Right atrium auricular region (tissue), 2 donors: ENCODE measurements around the gene LUZP2. TPM values are rescaled to one million over a fixed set of nuclear protein-coding genes. Genes with fewer than 3 reads are reported as not detected.

ENCODE experiments used
- DNase-seq: peaks from one replicate; pipeline ENCODE4 v3.0.0-alpha.2; 2019; ENCODE audit warnings: low spot score
- H3K27ac ChIP-seq, 2 donors: fragments of 200-600 bp; sonication (generic); 1 replicate in 1 of 2; 2 replicates in 1 of 2; pipeline ENCODE4 v1.5.1; 2016 to 2019
- H3K27me3 ChIP-seq, 2 donors: fragments of 200-600 bp; sonication (generic); one replicate each; pipeline versions ENCODE4 v1.5.1 to v1.6.0; 2017 to 2019
- H3K36me3 ChIP-seq: fragments of 200-600 bp; sonication (generic); one replicate; pipeline ENCODE4 v1.5.1; 2016
- H3K4me1 ChIP-seq, 2 donors: fragments of 200-600 bp; sonication (generic); one replicate each; pipeline versions ENCODE4 v1.5.1 to v1.6.0; 2017 to 2019
- H3K4me3 ChIP-seq, 2 donors: fragments of 200-600 bp; sonication (generic); 1 replicate in 1 of 2; 2 replicates in 1 of 2; pipeline ENCODE4 v1.5.1; 2017 to 2019; ENCODE audit warnings: mild to moderate bottlenecking in 1 of 2, moderate library complexity in 1 of 2
- H3K9me3 ChIP-seq, 2 donors: fragments of 200-600 bp; sonication (generic); one replicate each; pipeline ENCODE4 v1.5.1; 2019
- total RNA-seq, 2 donors: library from RNA; depleted of rRNA; stranded (reverse); fragments of >200 nt; gene quantifications; one replicate each; pipeline ENCODE4 v1.1.0, GENCODE V29; 2016
- TF ChIP-seq, protein P1 (sequence below), 2 donors: fragments of 200-600 bp; sonication (generic); IDR thresholded peaks; one replicate each; pipeline ENCODE4 v1.5.1; 2019; ENCODE audit warnings: antibody characterized with exemption in 2 of 2

LUZP2 gene
- total RNA-seq, 2 donors from 2014 or later = 0.19 TPM; not detected in 1

DNA sequence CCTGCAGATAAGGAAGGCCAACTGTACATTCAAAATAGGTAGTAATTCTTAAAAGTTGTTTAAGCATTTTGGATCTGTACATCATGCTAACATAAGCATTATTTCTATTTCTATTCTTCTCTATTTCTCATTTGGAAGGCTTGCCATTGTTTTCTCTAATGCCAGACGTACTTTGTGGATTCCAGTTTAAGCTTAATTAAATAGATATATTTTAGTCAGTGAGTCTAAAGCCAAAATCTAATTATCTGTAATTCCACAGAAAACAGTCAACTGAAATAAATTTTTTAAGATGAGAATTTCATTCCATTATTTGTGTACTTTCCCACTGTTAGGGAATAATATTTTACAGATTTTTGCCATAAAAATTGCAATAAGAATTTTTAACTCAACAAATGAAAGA lies 123.0 kb downstream of the LUZP2 start:
- Histone ChIP-seq H3K27ac (no peak overlapping the region), H3K27me3 (no peaks in the 10 kb centered on the region), H3K36me3 (no peaks in the 10 kb centered on the region), H3K9me3 (no peaks in the 10 kb centered on the region), H3K4me1 (no peaks in the 10 kb centered on the region), H3K4me3 (no peak overlapping the region)
- TF ChIP-seq, protein P1, sequence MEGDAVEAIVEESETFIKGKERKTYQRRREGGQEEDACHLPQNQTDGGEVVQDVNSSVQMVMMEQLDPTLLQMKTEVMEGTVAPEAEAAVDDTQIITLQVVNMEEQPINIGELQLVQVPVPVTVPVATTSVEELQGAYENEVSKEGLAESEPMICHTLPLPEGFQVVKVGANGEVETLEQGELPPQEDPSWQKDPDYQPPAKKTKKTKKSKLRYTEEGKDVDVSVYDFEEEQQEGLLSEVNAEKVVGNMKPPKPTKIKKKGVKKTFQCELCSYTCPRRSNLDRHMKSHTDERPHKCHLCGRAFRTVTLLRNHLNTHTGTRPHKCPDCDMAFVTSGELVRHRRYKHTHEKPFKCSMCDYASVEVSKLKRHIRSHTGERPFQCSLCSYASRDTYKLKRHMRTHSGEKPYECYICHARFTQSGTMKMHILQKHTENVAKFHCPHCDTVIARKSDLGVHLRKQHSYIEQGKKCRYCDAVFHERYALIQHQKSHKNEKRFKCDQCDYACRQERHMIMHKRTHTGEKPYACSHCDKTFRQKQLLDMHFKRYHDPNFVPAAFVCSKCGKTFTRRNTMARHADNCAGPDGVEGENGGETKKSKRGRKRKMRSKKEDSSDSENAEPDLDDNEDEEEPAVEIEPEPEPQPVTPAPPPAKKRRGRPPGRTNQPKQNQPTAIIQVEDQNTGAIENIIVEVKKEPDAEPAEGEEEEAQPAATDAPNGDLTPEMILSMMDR (IDR thresholded peaks at IDR 0.05) = no peak
- no peak for DNase-seq

DNA sequence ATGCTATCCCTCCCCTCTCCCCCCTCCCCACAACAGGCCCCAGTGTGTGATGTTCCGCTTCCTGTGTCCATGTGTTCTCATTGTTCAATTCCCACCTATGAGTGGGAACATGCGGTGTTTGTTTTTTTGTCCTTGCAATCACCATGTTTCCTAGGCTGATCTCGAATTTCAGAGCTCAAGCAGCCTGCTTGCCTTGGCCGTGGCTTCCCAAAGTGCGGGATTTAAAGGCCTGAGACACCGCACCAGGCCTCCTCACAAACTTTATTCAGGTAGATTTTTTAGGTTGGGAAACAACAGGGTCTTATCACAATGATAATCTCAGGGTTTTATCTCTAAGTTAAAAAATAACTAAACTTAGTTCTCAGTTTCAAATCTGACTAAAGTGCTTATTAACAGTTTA lies 125.4 kb downstream of the LUZP2 start:
- Histone ChIP-seq H3K27ac (no peak overlapping the region), H3K27me3 (no peaks in the 10 kb centered on the region), H3K9me3 (no peaks in the 10 kb centered on the region), H3K4me1 (no peaks in the 10 kb centered on the region), H3K36me3 (no peaks in the 10 kb centered on the region), H3K4me3 (no peak overlapping the region)
- no peak for DNase-seq
- TF ChIP-seq, protein P1 (IDR thresholded peaks at IDR 0.05) = no peak

DNA sequence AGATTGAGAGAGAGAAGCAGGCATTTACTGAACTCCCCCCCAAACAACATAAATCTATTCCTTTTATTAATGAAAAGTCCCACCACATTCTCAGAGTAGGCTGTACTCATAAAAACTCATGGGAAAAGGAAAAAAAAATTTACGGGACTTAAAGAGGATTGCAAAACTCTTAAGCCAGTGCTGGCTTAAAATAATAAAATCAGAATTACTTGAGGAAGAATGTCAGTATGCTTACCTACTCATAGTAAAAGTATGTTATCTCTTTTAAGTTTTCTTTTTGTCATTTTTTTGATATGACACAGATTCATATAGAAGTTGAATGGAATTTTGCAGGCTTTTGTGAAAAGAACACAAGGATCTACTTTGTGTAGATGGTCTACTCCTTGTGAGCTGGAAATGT lies 126.3 kb downstream of the LUZP2 start:
- TF ChIP-seq, protein P1 (IDR thresholded peaks at IDR 0.05) = no peak

DNA sequence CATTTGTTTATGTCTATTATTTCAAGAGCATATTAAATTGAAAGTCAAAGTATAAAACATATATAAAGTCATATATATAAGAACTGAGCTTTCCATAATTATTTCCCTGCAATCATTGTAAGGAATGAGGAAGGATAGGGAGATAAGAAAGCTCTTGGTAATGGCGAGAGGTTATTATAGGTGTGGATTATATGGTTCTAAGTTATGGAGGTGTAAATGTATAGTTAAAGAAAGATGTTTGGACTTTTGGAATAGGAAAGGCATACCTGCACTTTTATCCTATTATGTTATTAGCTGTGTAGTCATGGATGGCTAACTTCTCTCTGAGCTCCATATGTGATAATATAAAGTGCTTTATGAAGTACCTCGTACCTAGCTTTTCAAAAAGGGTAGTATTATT lies 127.6 kb downstream of the LUZP2 start:
- no peaks in the 10 kb centered on the region for H3K4me1 ChIP-seq
- no peaks in the 10 kb centered on the region for H3K9me3 ChIP-seq
- no peak overlapping the region for H3K27ac ChIP-seq
- no peak overlapping the region for H3K4me3 ChIP-seq
- H3K36me3 ChIP-seq = no peaks in the 10 kb centered on the region
- H3K27me3 ChIP-seq = no peaks in the 10 kb centered on the region
- TF ChIP-seq, protein P1 (IDR thresholded peaks at IDR 0.05) = no peak
- DNase-seq = no peak

More for the DNA sequence above, 126.3 kb downstream of the LUZP2 start:
- DNase-seq = no peak
- H3K4me1 ChIP-seq = no peaks in the 10 kb centered on the region
- H3K27me3 ChIP-seq = no peaks in the 10 kb centered on the region
- H3K4me3 ChIP-seq = no peak overlapping the region
- H3K27ac ChIP-seq = no peak overlapping the region
- H3K36me3 ChIP-seq = no peaks in the 10 kb centered on the region
- H3K9me3 ChIP-seq = no peaks in the 10 kb centered on the region

DNA sequence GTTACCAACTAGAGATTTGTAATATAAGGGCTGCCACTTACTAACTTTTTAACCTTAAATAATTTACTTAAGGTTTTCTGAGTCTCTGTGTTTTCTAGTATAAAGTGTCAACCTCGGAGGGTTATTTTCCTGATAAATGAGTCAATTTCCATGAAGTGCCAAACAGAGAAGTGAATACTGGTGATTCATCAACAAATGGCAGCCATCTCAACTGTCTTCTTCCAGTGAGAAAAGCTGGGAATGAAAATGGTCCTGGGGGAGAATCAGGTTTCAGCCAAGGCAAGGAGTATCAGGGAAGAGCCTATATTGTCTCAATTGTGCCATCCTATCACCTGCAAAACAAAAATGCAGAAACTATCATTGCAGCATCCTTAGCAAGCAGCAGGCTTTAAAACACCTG lies 129.1 kb downstream of the LUZP2 start:
- H3K27me3 ChIP-seq = no peaks in the 10 kb centered on the region
- H3K9me3 ChIP-seq = no peaks in the 10 kb centered on the region
- TF ChIP-seq, protein P1 (IDR thresholded peaks at IDR 0.05) = no peak
- H3K27ac ChIP-seq = no peak overlapping the region
- H3K4me1 ChIP-seq = no peaks in the 10 kb centered on the region
- DNase-seq = no peak
- H3K4me3 ChIP-seq = no peak overlapping the region
- H3K36me3 ChIP-seq = no peaks in the 10 kb centered on the region

DNA sequence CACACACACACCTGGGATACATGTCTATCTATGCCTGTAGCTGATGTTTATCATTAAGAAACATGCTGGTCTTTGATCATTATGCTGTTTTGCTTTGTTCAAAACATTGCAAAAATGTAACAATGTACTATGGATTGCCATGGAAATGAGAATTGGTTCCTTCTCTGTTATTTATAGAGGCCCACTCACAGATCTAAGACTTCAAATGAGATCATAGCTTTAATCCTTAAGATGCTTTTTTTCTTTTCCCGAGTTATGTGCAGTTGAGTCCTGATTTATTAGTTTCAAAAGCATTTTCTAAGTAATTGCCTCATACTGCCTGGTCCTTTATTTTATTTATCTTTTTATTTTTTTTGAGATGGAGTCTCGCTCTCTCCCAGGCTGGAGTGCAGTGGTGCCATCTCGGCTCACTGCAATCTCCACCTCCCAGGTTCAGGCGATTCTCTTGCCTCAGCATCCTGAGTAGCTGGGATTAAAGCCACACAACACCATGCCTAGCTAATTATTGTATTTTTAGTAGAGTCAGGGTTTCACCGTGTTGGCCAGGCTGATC lies 131.4 kb downstream of the LUZP2 start:
- H3K4me3 ChIP-seq = no peak overlapping the region
- TF ChIP-seq, protein P1 (IDR thresholded peaks at IDR 0.05) = no peak
- H3K36me3 ChIP-seq = no peaks in the 10 kb centered on the region
- H3K27me3 ChIP-seq = no peaks in the 10 kb centered on the region
- no peaks in the 10 kb centered on the region for H3K9me3 ChIP-seq
- DNase-seq = no peak
- no peak overlapping the region for H3K27ac ChIP-seq
- no peaks in the 10 kb centered on the region for H3K4me1 ChIP-seq
